HepG2 (cell line): ENCODE measurements around the gene GP1BA.

Experiments used
- TF ChIP-seq, protein P1 (sequence below): sonication (generic); formaldehyde crosslinking; IDR thresholded peaks from 2 replicates; pipeline ENCODE4 v1.9.0; 2021; ENCODE audit warnings: missing genetic modification reagents, borderline replicate concordance
- TF ChIP-seq, protein P2 (sequence below): sonication (generic); formaldehyde crosslinking; IDR thresholded peaks from 2 replicates; pipeline ENCODE4 v1.4.0; 2020; ENCODE audit warnings: mild to moderate bottlenecking, missing genetic modification reagents, borderline replicate concordance

DNA sequence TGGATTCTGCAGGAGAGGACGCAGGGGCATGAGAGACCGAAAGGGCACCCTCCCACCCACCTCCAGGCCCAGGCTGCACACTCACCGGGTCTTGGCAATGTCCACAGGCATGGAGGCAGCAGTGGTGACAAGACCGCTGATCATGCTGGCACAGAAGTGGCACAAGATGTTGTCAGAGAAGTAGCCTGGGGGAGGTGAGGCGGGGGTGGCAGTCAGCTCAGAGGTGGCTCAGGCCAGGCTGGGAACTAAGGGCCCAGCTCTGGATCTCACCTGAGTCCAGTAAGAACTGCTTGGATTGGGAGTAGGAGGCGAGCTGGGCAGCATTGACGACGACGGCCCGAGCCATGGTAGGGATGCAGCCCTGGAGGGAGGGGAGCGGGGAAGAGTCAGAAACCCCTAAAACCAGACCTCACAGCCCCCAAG lies 6.0 kb downstream of the GP1BA start:
- TF ChIP-seq, protein P1, sequence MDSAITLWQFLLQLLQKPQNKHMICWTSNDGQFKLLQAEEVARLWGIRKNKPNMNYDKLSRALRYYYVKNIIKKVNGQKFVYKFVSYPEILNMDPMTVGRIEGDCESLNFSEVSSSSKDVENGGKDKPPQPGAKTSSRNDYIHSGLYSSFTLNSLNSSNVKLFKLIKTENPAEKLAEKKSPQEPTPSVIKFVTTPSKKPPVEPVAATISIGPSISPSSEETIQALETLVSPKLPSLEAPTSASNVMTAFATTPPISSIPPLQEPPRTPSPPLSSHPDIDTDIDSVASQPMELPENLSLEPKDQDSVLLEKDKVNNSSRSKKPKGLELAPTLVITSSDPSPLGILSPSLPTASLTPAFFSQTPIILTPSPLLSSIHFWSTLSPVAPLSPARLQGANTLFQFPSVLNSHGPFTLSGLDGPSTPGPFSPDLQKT (CRISPR knock-in tag): no peak
- TF ChIP-seq, protein P2, sequence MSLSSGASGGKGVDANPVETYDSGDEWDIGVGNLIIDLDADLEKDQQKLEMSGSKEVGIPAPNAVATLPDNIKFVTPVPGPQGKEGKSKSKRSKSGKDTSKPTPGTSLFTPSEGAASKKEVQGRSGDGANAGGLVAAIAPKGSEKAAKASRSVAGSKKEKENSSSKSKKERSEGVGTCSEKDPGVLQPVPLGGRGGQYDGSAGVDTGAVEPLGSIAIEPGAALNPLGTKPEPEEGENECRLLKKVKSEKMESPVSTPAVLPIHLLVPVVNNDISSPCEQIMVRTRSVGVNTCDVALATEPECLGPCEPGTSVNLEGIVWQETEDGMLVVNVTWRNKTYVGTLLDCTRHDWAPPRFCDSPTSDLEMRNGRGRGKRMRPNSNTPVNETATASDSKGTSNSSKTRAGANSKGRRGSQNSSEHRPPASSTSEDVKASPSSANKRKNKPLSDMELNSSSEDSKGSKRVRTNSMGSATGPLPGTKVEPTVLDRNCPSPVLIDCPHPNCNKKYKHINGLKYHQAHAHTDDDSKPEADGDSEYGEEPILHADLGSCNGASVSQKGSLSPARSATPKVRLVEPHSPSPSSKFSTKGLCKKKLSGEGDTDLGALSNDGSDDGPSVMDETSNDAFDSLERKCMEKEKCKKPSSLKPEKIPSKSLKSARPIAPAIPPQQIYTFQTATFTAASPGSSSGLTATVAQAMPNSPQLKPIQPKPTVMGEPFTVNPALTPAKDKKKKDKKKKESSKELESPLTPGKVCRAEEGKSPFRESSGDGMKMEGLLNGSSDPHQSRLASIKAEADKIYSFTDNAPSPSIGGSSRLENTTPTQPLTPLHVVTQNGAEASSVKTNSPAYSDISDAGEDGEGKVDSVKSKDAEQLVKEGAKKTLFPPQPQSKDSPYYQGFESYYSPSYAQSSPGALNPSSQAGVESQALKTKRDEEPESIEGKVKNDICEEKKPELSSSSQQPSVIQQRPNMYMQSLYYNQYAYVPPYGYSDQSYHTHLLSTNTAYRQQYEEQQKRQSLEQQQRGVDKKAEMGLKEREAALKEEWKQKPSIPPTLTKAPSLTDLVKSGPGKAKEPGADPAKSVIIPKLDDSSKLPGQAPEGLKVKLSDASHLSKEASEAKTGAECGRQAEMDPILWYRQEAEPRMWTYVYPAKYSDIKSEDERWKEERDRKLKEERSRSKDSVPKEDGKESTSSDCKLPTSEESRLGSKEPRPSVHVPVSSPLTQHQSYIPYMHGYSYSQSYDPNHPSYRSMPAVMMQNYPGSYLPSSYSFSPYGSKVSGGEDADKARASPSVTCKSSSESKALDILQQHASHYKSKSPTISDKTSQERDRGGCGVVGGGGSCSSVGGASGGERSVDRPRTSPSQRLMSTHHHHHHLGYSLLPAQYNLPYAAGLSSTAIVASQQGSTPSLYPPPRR (CRISPR knock-in tag): no peak
